HepG2 (cell line): ENCODE data around the gene BABAM2. TPM values are rescaled to one million over a fixed set of nuclear protein-coding genes. Genes with fewer than 3 reads are reported as not detected.

ENCODE experiments used
- CHD4 ChIP-seq: fragments of 200-600 bp; sonication (generic); IDR thresholded peaks from 2 replicates; pipeline ENCODE4 v1.7.0; 2017; ENCODE audit warnings: mild to moderate bottlenecking, low read length, borderline replicate concordance
- CREM ChIP-seq, 2 experiments: sonication (generic) in 1 of 2; formaldehyde crosslinking in 1 of 2; IDR thresholded peaks; 2 replicates each; pipeline versions ENCODE4 v1.4.0 to v1.6.1; 2016 to 2020; ENCODE audit warnings: antibody characterized with exemption in 1 of 2, mild to moderate bottlenecking in 1 of 2, missing genetic modification reagents in 1 of 2
- DPF2 ChIP-seq: sonication (generic); formaldehyde crosslinking; IDR thresholded peaks from 2 replicates; pipeline ENCODE4 v1.4.0; 2020; ENCODE audit warnings: mild to moderate bottlenecking, low read depth, missing genetic modification reagents, borderline replicate concordance
- E2F1 ChIP-seq: sonication (generic); formaldehyde crosslinking; IDR thresholded peaks from 2 replicates; pipeline ENCODE4 v1.5.0; 2020; ENCODE audit warnings: missing genetic modification reagents
- ELF3 ChIP-seq: IDR thresholded peaks from 2 replicates; pipeline ENCODE4 v1.6.1; 2016; ENCODE audit warnings: missing genetic modification reagents, missing compliant biosample characterization
- FOXK2 ChIP-seq: fragments of 450-650 bp; IDR thresholded peaks from 2 replicates; pipeline ENCODE4 v1.6.1; 2016
- HNF4A ChIP-seq: sonication (generic); formaldehyde crosslinking; IDR thresholded peaks from 2 replicates; pipeline ENCODE4 v1.4.0; 2020; ENCODE audit warnings: missing genetic modification reagents
- HOXD1 ChIP-seq: sonication (generic); formaldehyde crosslinking; IDR thresholded peaks from 2 replicates; pipeline ENCODE4 v1.5.0; 2020; ENCODE audit warnings: missing genetic modification reagents
- KLF12 ChIP-seq: sonication (generic); formaldehyde crosslinking; IDR thresholded peaks from 2 replicates; pipeline ENCODE4 v1.4.0; 2020; ENCODE audit warnings: missing genetic modification reagents, borderline replicate concordance
- MED1 ChIP-seq: sonication (generic); formaldehyde crosslinking; IDR thresholded peaks from 2 replicates; pipeline ENCODE4 v1.4.0; 2020; ENCODE audit warnings: missing genetic modification reagents
- MIXL1 ChIP-seq: IDR thresholded peaks from 2 replicates; pipeline ENCODE4 v1.6.1; 2016
- POLR2AphosphoS2 ChIP-seq: IDR thresholded peaks from 2 replicates; pipeline ENCODE4 v1.6.1; 2011; ENCODE audit warnings: low read depth, low read length, improper control_type of control experiment
- RARG ChIP-seq: sonication (generic); formaldehyde crosslinking; IDR thresholded peaks from 2 replicates; pipeline ENCODE4 v1.4.0; 2020; ENCODE audit warnings: low read depth, mild to moderate bottlenecking, missing genetic modification reagents
- RXRB ChIP-seq: IDR thresholded peaks from 2 replicates; pipeline ENCODE4 v1.6.1; 2016; ENCODE audit warnings: borderline replicate concordance, missing genetic modification reagents, missing compliant biosample characterization
- ZC3H13 ChIP-seq: sonication (generic); formaldehyde crosslinking; IDR thresholded peaks from 2 replicates; pipeline ENCODE4 v1.8.1; 2023; ENCODE audit warnings: mild to moderate bottlenecking, missing genetic modification reagents, moderate library complexity
- ZMYM4 ChIP-seq: sonication (generic); formaldehyde crosslinking; IDR thresholded peaks from 2 replicates; pipeline ENCODE4 v1.8.1; 2023; ENCODE audit warnings: mild to moderate bottlenecking, missing genetic modification reagents
- ZNF501 ChIP-seq: sonication (generic); formaldehyde crosslinking; IDR thresholded peaks from 2 replicates; pipeline ENCODE4 v1.5.1; 2020; ENCODE audit warnings: mild to moderate bottlenecking, moderate library complexity, missing genetic modification reagents
- ZNF550 ChIP-seq: sonication (generic); formaldehyde crosslinking; IDR thresholded peaks from 2 replicates; pipeline ENCODE4 v1.4.0; 2020; ENCODE audit warnings: mild to moderate bottlenecking, missing genetic modification reagents, borderline replicate concordance
- ZNF570 ChIP-seq: sonication (generic); formaldehyde crosslinking; IDR thresholded peaks from 2 replicates; pipeline ENCODE4 v1.4.0; 2020; ENCODE audit warnings: mild to moderate bottlenecking, missing genetic modification reagents, borderline replicate concordance
- ZNF678 ChIP-seq: sonication (generic); formaldehyde crosslinking; IDR thresholded peaks from 2 replicates; pipeline ENCODE4 v1.4.0; 2020; ENCODE audit warnings: mild to moderate bottlenecking, missing genetic modification reagents
- ZNF709 ChIP-seq: sonication (generic); formaldehyde crosslinking; IDR thresholded peaks from 2 replicates; pipeline ENCODE4 v1.5.0; 2020; ENCODE audit warnings: mild to moderate bottlenecking, missing genetic modification reagents
- ZNF710 ChIP-seq: sonication (generic); formaldehyde crosslinking; IDR thresholded peaks from 2 replicates; pipeline ENCODE4 v1.5.0; 2020; ENCODE audit warnings: mild to moderate bottlenecking, missing genetic modification reagents, borderline replicate concordance
- ZNF768 ChIP-seq: sonication (generic); formaldehyde crosslinking; IDR thresholded peaks from 2 replicates; pipeline ENCODE4 v1.4.0; 2020; ENCODE audit warnings: missing genetic modification reagents
- polyA plus RNA-seq, 8 experiments: library from polyadenylated mRNA; depleted of rRNA in 3 of 8; stranded (reverse) in 7 of 8; unstranded in 1 of 8; fragments of >200 nt; fragmentation: Illumina TruSeq in 4 of 8; extraction: Trizol in 4 of 8; gene quantifications; 2 replicates each; pipeline versions ENCODE4 v1.2.1 to v1.2.3, GENCODE V29; 2011 to 2016; ENCODE audit warnings: low read depth in 4 of 8, missing spikeins in 1 of 8, mixed read lengths in 1 of 8; ENCODE audit not compliant: insufficient read depth in 1 of 8
- total RNA-seq, 5 experiments: library from RNA; depleted of rRNA; stranded (reverse); fragments of >200 nt; fragmentation: Illumina TruSeq; extraction: Trizol; gene quantifications; 2 replicates each; pipeline ENCODE4 v1.2.3, GENCODE V29; 2016; ENCODE audit warnings: low read depth in 1 of 5
- TF ChIP-seq, protein P1 (sequence below): sonication (generic); formaldehyde crosslinking; IDR thresholded peaks from 2 replicates; pipeline ENCODE4 v1.5.1; 2020; ENCODE audit warnings: mild to moderate bottlenecking, missing genetic modification reagents, borderline replicate concordance
- TF ChIP-seq, protein P2 (sequence below): fragments of 450-650 bp; IDR thresholded peaks from 2 replicates; pipeline ENCODE4 v1.6.1; 2016

Gene BABAM2
- total and polyA plus RNA-seq, 2 of the 13 experiments (the other 11 are each of a cell fraction or from before 2014, with no cell fraction given) = 24.9 to 28.0 TPM

DNA sequence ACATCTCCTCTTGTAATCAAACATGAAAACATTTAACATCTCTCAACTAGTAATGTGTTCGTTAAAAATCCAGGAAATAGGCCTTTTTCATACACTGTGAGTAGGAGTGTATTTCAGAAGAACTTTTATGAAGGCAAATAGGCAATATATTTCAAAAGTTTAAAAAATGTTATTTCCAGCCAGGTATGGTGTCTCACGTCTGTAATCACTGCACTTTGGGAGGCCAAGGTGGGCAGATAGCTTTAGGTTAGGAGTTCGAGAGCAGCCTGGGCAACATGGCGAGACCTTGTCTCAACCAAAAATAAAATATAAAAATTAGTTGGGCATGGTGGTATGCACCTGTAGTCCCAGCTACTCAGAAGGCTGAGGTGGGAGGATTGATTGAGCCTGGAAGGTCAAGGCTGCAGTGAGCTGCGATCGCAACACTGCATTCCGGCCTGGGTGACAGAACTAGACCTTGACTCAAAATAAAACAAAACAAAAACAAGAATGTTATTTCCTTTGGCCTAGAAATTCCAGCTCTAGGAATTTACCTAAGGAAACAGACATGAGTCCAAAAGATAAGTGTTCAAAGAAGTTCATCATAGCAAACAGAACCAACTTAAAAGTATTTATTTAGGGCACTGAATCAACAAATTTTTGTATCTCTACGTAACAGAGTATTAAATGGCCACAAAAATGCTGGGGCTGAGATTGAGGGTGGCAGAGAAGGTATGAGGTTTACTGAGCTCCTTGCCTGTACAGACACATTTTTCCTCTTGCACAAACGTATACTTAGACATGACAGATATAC lies 15.2 kb upstream of the BABAM2 start (continued):
- TF ChIP-seq ZC3H13 = no peak
- TF ChIP-seq MED1 (CRISPR knock-in tag) = peak; percentile 97
- TF ChIP-seq MIXL1 (CRISPR knock-in tag) = peak; percentile 76
- TF ChIP-seq, protein P1, sequence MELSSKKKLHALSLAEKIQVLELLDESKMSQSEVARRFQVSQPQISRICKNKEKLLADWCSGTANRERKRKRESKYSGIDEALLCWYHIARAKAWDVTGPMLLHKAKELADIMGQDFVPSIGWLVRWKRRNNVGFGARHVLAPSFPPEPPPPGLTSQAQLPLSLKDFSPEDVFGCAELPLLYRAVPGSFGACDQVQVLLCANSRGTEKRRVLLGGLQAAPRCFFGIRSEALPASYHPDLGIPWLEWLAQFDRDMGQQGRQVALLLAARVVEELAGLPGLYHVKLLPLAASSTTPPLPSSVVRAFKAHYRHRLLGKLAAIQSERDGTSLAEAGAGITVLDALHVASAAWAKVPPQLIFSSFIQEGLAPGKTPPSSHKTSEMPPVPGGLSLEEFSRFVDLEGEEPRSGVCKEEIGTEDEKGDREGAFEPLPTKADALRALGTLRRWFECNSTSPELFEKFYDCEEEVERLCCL (CRISPR knock-in tag) = no peak
- TF ChIP-seq ZNF550 (CRISPR knock-in tag) = no peak
- TF ChIP-seq ZNF570 (CRISPR knock-in tag) = no peak
- TF ChIP-seq CHD4 = 0 out of 2 replicates have a peak, but pooled peaks have one; percentile 52
- no peak for TF ChIP-seq RARG (CRISPR knock-in tag)
- TF ChIP-seq ELF3 (CRISPR knock-in tag) = peak; percentile 72
- TF ChIP-seq ZNF501 (CRISPR knock-in tag) = peak; percentile 64; the same call in 1 of the 2 replicates
- TF ChIP-seq FOXK2 = peak; percentile 77
- TF ChIP-seq, protein P2, sequence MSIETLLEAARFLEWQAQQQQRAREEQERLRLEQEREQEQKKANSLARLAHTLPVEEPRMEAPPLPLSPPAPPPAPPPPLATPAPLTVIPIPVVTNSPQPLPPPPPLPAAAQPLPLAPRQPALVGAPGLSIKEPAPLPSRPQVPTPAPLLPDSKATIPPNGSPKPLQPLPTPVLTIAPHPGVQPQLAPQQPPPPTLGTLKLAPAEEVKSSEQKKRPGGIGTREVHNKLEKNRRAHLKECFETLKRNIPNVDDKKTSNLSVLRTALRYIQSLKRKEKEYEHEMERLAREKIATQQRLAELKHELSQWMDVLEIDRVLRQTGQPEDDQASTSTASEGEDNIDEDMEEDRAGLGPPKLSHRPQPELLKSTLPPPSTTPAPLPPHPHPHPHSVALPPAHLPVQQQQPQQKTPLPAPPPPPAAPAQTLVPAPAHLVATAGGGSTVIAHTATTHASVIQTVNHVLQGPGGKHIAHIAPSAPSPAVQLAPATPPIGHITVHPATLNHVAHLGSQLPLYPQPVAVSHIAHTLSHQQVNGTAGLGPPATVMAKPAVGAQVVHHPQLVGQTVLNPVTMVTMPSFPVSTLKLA = no peak
- no peak for TF ChIP-seq ZNF710
- TF ChIP-seq CREM (IDR thresholded peaks at IDR 0.05) = peak; percentile 74
- no peak for TF ChIP-seq CREM (CRISPR knock-in tag; IDR thresholded peaks at IDR 0.05)
- TF ChIP-seq KLF12 (CRISPR knock-in tag) = no peak
- peak; percentile 76; the same call in 1 of the 2 replicates for TF ChIP-seq DPF2 (CRISPR knock-in tag)
- TF ChIP-seq HNF4A = peak; percentile 56
- no peak for TF ChIP-seq POLR2AphosphoS2
- peak; percentile 56 for TF ChIP-seq ZMYM4 (CRISPR knock-in tag)
- TF ChIP-seq ZNF709 (CRISPR knock-in tag) = 0 out of 2 replicates have a peak, but pooled peaks have one; percentile 41
- no peak for TF ChIP-seq ZNF678 (CRISPR knock-in tag)
- peak; percentile 96 for TF ChIP-seq RXRB (CRISPR knock-in tag)
- TF ChIP-seq E2F1 (CRISPR knock-in tag) = no peak
- TF ChIP-seq HOXD1 (CRISPR knock-in tag) = 0 out of 2 replicates have a peak, but pooled peaks have one; percentile 30
- no peak for TF ChIP-seq ZNF768
